ENCODE measurements around the gene OGFOD3.
"Not testable (repeated sequence)": the region's sequence is repeated elsewhere in the genome, so short reads cannot be mapped to it uniquely, and the experiment has no call there.

The OGFOD3 gene

DNA sequence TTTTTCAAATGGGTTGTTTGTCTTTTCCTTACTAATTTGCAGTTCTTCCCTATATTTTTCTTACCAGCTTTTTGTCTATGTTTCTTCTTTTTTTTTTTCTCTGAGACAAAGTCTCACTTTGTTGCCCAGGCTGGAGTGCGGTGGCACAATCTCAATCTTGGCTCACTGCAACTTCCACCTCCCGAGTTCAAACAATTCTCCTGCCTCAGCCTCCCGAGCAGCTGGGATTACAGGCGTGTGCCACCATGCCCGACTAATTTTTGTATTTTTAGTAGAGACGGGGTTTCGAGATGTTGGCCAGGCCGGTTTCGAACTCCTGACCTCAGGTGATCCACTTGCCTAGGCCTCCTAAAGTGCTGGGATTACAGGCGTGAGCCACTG lies 45.3 kb downstream of the OGFOD3 start:
- not testable (repeated sequence) for DNase-seq (ENCODE audit: low read depth)

DNA sequence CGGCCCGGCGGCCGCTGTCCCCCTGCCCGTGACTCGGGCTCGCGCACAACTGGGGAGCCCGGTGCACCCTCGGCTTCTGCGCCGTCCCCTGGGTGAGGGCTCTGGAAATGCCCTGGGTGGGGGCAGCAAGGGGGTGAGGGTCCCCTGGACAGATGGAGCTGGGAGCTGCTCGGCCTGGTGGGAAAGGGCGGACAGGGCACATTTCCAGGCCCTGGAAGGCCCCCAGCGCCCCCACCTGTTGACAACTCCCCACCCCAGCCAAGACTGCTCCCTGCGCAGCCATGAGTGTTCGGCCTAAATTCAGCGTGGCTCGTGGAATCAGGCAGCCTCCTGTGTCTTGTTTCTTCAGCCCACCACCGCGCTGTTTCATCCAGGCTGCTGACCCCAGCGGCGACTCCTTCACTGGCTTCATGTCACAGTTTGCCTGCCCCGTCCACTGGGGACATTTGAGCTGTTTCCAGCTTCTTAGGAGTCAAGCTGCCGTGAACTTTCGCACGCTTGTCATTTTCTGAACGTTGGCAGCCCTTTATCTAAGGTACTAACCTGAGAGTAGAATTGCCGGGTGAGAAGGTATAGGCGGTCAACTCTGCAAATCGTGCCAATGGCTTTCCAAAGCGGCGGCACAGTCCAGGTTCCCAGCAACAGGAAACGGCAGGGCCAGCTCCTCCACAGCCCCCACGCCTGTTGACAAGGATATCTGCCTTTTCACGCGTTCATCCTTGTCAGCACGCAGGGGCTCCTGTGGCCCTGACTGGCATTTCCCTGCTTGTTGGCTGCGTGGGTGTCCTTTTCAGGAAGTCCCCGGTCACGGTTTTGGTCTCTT lies 45.9 kb downstream of the OGFOD3 start:
- DNase-seq (ENCODE audit: low read depth), result no peak

DNA sequence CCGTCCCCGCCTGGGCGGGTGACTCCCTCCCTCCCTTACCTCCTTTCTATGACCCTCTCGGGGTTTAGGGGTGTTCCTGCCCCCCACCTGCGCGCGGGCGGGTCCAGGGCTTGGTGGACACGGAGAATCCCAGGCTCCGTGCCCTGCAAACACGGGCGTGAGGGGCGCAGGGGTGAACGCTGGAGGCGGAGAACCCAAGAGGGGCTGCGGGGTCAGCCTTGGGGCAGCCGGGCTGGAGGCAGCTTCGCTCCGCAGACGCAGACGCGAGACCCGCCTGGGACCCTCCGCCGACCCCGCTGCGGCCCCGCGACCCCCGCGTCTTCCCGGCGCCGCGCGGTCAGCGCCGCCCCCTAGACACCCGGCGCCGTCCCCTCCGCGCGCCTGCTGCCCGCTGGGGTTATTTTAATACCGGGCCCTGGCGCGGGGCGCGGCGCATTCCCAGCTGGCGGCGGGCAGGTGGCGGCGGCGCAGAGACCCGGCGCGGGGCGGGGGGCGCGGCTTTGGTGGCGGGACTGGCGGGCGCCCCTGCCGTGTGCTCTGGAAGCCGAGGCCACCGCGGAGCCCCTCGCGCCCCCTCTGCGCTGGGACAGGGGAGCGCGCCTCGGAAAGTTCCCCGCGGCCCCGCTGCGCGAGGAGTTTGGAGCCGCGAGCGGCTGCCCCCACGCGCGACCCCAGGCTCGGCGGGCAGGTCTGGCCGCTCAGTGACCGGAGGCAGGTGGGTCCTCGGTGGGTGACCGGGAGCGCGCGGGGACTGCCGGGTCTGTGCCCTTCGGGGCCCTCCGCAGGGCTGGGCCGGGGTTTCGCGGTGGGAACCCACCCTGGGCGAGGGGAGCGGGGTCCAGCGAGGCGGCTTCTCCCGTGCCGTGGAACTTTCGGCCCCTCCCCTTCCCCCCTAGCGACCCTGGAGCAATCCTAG lies 46.8 kb downstream of the OGFOD3 start, which contains the start of gene UTS2R:
UTS2R (plus strand) TSS at position 433 of the 916 bp plus-strand sequence. CDS start 2,560 bp downstream, outside the sequence.
- DNase-seq (ENCODE audit: low read depth), result no peak

DNA sequence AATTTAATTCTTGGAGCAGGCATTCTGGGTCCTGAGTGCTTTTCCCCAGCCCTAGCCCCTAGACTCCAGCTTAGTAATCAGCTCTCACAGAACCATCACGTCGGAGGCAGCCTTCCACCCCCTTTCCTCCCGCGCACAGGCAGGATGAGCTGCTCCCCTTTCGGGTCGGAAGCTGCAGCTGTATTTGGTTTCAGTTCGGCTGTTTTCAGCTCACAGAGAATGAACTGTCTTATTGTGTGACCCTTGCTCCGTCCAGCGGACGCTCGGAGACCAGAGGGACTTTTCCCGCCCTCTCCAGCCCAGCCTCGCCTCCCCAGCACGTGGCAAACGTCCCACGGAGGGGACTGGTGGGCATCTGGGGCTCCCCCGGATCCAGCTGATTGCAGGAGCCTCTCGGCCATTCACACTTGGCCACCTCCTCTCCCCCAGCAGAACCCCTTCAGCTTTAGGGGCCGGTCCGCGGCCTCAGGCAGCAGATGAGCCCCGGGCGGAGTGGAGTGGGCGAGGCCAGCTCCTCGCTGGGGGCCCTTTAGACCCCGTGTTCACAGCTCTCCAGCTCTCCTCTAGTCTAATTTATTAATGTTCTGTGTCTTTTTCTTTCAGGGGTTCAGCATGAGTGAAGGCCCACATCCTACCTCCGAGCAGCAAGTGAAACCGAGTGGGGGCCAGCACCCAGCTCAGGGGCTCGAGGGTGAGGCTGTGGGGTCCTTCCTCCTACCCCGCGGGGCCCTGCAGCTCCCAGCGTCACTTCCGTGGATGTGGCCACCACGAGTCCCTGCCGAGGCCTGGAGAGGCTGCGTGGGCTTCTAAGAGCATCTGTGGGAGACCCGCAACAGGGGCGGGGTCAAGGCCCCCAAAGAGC lies 47.7 kb downstream of the OGFOD3 start:
- DNase-seq (ENCODE audit: low read depth), result no peak

DNA sequence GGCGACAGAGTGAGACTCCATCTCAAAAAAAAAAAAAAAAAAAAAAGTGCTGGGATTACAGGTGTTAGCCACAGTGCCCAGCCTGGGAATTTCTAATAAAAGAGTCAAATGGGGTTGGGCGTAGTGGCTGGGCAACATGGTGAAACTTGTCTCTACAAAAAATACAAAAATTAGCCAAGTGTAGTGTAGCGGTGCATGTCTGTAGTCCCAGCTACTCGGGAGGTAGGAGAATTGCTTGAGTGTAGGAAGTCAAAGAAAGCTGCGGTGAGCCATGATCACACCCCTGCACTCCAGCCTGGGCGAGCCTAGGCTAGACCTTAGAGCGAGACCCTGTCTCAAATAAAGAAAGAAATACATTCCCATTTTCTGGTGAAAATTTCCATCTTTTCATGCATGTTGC lies 49.2 kb downstream of the OGFOD3 start:
- no peak for DNase-seq (ENCODE audit: low read depth)

DNA sequence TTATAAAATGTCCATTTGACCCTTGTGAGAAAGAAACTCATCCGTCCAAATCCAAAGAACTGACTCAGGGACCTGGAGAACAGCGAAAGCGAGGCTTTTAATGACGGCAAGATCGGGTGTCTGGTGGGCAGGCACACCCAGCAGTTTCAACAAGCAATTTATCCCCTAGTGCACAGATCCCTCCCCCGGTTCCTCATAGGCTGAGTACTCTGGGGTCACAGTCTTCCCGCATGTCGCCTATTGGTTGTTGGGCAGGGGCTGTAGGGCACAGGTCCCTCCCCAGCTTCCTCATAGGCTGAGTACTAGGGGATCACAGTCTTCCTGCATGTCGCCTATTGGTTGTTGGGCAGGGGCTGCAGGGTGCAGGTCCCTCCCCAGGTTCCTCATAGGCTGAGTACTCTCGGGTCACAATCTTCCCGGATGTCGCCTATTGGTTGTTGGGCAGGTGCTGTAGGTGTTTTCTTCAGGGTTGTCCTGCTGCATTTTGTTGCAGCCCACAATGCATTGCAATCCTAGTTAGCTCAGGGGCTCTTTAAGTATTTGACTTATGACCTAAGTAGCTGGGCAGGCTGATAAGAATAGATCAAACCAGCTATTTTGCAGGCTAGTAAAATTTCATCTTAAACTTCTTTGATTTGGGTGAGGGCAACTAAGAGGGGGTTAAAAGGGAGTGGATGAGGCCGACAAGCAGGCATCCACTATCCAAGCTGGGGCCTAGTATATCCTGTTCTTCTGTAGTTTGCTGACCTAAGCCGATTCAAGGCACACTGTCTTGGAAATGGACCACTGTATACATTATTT lies 50.5 kb downstream of the OGFOD3 start:
- no peak for DNase-seq (ENCODE audit: low read depth)

DNA sequence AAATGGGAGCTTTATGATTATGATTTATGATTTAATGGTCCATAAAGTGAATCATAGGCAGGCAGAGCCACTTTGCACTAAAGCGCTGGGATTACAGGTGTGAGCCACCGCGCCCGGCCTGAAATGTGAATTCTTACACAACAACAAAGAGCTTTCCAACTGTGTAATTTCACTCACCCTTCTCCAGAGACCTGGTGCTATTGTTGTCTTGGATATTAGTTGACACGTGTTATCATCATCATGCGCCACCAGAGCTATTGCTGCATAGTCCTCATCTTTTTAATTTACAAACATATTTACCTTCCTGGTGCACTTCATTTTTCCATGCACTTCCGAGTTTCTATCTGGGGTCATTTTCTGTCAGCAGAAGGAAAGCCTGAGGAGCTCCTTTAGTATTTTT lies 51.6 kb downstream of the OGFOD3 start:
- no peak for DNase-seq (ENCODE audit: low read depth)

DNA sequence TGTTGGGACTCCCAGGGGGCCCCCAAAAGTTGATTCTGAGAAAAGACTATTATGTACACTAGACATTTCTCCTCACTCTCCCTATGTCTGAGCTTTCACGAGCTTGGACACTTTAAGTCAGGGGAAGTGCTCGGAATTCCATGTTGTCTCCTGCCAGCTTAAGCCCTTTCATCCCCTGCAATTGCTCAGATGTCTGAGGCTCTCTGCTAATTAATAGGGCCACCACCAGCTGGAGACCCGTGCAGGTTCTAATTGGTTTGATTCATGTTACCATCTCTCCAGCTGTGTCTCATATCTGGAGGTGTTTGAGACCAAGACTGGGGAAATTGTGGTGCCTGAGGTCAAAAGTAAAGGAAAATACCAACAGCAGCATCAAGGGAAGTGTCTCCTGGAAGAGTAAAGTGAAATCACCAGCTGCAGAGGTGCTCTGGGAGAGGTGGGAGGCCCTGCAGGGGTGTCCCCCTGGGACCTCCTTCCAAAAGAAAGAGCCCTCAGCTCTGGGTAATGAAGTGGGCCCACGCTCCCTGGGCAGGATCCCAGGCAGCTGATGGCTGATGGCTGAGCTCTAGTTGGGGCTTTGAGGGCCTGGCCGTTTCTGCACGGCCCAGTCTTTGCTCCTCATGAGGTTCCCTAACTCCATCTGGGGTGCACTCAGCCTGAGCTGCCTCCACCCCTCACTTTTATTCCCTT lies 52.6 kb downstream of the OGFOD3 start:
- no peak for DNase-seq (ENCODE audit: low read depth)

DNA sequence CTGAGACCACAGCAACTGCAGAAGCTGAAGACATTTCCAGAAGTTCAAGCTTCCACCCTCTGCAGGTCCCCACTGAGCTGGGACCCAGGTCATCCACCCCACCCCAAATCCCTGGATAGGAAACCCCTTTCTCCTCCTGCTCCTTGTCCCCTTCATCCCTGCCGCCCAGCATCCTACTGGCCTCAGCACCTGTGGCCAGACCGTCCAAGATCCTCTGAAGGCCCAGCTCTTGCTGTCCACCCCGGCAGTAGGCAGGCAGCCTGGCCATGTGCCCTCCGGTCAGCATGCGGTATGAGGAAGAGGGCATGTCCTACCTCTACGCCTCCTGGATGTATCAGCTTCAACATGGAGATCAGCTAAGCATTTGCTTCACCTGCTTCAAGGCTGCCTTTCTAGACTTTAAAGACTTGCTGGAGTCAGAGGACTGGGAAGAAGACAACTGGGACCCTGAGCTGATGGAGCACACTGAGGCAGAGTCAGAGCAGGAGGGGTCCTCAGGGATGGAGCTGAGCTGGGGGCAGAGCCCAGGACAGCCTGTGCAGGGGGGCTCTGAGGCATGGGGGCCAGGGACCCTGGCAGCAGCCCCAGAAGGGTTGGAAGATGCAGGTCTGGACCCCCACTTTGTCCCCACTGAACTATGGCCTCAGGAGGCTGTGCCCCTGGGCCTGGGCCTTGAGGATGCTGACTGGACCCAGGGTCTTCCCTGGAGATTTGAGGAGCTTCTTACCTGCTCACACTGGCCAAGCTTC lies 56.3 kb downstream of the OGFOD3 start:
- no peak for DNase-seq (ENCODE audit: low read depth)

DNA sequence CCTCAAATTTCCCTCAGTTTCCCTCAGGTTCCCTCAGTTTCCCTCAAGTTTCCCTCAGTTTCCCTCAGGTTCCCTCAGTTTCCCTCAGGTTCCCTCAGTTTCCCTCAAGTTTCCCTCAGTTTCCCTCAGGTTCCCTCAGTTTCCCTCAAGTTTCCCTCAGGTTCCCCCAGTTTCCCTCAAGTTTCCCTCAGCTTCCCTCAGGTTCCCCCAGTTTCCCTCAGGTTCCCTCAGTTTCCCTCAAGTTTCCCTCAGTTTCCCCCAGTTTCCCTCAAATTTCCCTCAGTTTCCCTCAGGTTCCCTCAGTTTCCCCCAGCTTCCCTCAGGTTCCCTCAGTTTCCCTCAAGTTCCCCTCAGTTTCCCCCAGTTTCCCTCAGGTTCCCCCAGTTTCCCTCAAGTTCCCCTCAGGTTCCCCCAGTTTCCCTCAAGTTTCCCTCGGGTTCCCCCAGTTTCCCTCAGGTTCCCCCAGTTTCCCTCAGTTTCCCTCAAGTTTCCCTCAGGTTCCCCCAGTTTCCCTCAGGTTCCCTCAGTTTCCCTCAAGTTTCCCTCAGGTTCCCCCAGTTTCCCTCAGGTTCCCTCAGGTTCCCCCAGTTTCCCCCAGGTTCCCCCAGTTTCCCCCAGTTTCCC lies 58.8 kb downstream of the OGFOD3 start:
- DNase-seq (ENCODE audit: low read depth), result not testable (repeated sequence)

DNA sequence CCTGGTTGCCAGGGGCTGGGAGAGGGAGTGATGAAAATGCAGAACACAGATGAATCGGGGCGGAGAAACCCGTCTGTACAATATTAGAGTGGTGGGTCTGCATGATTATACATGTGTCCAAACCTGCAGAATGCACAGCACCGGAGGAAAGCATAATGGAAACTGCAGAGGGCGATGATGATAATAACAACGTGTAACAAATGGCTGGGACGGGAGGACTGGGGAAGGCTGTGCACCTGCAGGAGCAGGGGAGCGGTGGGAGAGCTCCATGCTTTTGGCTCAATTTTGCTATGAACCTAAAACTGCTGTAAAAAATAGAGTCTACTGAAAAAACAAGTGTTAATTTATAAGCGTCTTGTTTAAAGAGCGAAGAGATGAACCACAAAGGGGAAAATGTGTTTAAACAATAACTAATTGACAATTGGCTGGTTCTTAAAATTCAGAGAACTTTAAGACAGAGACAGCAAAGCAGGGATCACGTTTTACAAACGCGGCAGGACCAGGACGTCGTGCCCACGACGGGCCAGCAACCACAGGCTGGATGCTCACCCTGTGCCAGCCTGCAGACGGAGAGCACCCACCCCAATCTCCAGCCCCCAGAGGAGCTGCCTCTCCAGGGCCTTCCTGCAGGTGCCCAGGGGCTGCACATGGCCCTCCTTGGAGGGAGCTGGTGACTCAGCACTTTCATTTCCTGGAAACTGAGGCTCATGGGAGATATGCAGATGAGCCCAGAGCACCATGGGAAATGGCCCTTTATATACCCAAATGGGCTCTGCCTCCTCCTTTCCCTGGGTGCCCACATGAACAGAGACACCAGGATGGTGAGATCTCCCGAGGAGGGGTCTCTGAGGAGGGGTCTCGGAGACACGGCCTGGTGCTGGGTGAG lies 59.7 kb downstream of the OGFOD3 start, which contains the start of gene TEX19:
TEX19 (plus strand) TSS at position 783 of the 886 bp plus-strand sequence. CDS start 2,904 bp downstream, outside the sequence.
- no peak for DNase-seq (ENCODE audit: low read depth)

DNA sequence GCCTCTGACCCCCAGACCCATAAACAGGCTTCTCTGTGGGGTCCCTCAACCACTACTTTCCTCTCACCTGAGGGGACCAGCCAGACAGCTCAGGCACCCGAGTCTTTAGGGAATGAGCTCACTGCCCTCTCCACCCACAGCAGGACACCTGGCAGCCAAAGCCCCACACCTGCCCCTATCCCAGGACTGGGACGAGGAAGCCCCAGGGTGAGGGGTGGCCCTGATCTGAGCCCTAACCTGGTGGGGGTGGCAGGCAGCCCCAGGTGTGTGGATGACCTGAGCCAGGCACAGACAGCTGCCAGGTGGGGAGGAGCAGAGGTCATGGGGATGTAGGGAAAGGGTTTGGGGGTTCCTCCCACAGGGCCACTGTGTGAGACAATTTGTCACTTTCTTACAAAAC lies 61.0 kb downstream of the OGFOD3 start:
- DNase-seq (ENCODE audit: low read depth), result no peak

DNA sequence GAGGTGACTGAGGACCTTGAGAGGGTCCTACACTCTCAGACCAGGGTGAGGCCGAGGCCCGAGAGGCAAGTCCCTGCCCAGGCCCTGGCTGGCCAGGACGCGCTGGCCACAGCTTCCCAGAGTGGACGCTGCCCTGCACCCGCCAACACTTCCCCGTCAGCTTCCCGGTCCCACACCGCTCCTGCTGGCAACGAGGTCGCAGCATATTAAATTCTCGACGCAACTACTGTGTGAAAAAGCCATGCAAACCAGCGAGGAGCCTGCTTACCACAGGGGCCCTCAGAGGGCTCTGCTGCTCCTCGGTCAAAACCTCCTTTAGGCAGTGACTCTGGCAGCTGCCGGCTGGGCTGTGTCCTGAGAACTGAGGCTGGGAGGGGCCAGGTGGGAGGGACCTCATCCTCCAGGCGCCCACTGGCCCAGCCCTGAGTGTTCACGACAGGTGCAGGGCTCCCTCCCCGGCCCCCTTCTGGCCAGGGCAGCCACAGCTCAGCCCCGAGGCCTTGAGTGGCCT lies 61.5 kb downstream of the OGFOD3 start:
- DNase-seq (ENCODE audit: low read depth), result no peak

DNA sequence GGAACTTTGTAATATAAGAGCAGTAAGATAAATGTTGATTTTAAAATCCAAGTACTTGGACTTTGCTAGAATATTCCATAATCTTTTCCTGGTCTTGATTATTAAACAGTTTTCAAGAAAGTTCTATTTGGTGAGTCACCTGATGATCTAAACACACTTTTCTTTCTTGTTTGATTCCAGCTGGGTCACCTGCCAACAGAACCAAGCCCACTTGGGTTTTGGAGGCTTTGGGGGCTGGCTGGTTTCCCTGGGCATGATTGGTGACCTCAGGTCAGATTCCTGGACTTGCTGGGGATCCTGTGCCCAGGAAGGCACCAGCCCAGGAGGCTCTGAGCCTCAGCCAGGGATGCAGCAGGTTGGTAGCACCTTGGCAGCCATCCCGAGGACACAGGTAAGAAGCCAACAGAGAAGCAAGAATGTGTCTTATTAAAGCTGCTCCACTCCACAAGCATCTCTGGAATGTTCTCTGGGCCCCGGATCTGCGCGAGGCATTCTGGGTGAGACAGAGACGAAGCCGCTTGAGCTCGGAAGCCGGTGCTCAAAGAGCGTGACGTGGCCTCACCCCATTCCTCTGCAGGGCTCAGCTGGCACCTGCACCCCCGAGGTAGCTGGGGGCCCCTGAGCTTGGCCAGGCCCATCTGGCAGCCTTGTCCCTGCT lies 62.5 kb downstream of the OGFOD3 start:
- no peak for DNase-seq (ENCODE audit: low read depth)

DNA sequence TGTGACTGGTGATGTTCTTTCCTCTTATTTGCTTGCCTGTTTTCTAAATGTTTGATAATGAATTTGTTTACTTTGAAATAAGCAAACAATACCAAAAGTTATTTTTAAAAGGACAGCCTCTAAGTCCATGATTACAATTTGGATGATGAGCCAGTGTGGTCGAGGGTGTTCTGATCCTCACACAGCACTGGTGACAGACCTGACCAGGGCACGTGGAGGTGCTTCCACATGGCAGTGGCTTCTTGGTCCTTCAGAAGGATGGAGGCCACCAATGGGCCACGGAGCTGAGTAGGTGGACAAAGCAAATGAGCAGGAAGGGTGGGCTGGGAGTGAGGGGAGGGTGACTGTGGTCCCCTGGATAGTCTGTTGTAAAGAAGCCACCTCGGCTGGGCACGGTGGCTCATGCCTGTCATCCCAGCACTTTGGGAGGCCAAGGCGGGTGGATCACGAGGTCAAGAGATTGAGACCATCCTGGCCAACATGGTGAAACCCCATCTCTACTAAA lies 63.5 kb downstream of the OGFOD3 start:
- DNase-seq (ENCODE audit: low read depth), result no peak

DNA sequence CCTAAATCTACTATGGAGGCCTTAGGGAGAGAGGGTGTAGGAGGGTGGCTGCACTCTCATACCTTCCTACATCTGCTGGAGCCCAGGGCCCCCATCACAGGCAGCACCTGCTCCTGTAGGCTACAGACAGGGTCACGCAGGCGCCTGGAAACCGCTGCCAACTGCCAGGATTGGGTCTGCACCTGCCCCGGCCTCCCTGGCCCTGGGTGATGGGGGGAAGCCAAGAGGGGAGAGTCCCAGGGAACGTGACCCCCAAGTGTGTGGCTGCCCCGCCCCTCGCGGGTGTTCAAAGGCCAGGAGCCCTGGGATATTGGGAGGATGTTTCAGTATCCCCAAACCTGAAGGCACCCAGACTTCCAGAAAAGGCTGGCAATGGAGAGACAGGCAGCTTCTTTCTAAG lies 64.9 kb downstream of the OGFOD3 start:
- DNase-seq (ENCODE audit: low read depth), result no peak

All from HS-5 (cell line).